ENCODE results near the gene TMEM179.
"Not testable (repeated sequence)": the region's sequence is repeated elsewhere in the genome, so short reads cannot be mapped to it uniquely, and the experiment has no call there.

TMEM179 gene

GRCh38 chr14:104604458-104605449 is at the start of gene TMEM179:
Gene TMEM179 (minus strand): TSS chr14:104604772. CDS start chr14:104604741, 31 bp downstream.
- no peak for DNase-seq (ENCODE audit: low read depth in 2 of 2)

GRCh38 chr14:104654119-104654518 is 49.5 kb upstream of the TMEM179 start:
- no peak for DNase-seq (ENCODE audit: low read depth in 2 of 2)

GRCh38 chr14:104653130-104653920 is 48.8 kb upstream of the TMEM179 start:
- not testable (repeated sequence) for DNase-seq (ENCODE audit: low read depth in 2 of 2)

- DNase-seq (ENCODE audit: low read depth in 2 of 2): no peak
Observed at GRCh38 chr14:104652386-104652785, 47.8 kb upstream of the TMEM179 start.

GRCh38 chr14:104651876-104652260 is 47.3 kb upstream of the TMEM179 start:
- DNase-seq (ENCODE audit: low read depth in 2 of 2): no peak

GRCh38 chr14:104650981-104651875 is 46.7 kb upstream of the TMEM179 start:
- DNase-seq (ENCODE audit: low read depth in 2 of 2): no peak

- DNase-seq (ENCODE audit: low read depth in 2 of 2): peak; percentile 44 to 45
Observed at GRCh38 chr14:104650057-104650980, 45.7 kb upstream of the TMEM179 start.

GRCh38 chr14:104647467-104648043 is 43.0 kb upstream of the TMEM179 start:
- DNase-seq (ENCODE audit: low read depth in 2 of 2): no peak

- no peak for DNase-seq (ENCODE audit: low read depth in 2 of 2)
Observed at GRCh38 chr14:104644656-104645378, 40.2 kb upstream of the TMEM179 start.

- DNase-seq (ENCODE audit: low read depth in 2 of 2): no peak
Observed at GRCh38 chr14:104644091-104644635, 39.6 kb upstream of the TMEM179 start.

GRCh38 chr14:104643306-104643705 is 38.7 kb upstream of the TMEM179 start:
- no peak for DNase-seq (ENCODE audit: low read depth in 2 of 2)

GRCh38 chr14:104642540-104642868 is 37.9 kb upstream of the TMEM179 start:
- no peak for DNase-seq (ENCODE audit: low read depth in 2 of 2)

- DNase-seq (ENCODE audit: low read depth in 2 of 2): no peak
Observed at GRCh38 chr14:104641753-104642539, 37.4 kb upstream of the TMEM179 start.

GRCh38 chr14:104640681-104641080 is 36.1 kb upstream of the TMEM179 start:
- DNase-seq (ENCODE audit: low read depth in 2 of 2): no peak

GRCh38 chr14:104639885-104640548 is 35.4 kb upstream of the TMEM179 start:
- DNase-seq (ENCODE audit: low read depth in 2 of 2): peak in 1 of 2 donors; percentile 10

GRCh38 chr14:104639471-104639870 is 34.9 kb upstream of the TMEM179 start:
- DNase-seq (ENCODE audit: low read depth in 2 of 2): no peak

GRCh38 chr14:104638927-104639450 is 34.4 kb upstream of the TMEM179 start:
- no peak for DNase-seq (ENCODE audit: low read depth in 2 of 2)

- no peak for DNase-seq (ENCODE audit: low read depth in 2 of 2)
Observed at GRCh38 chr14:104638190-104638589, 33.6 kb upstream of the TMEM179 start.

All from stimulated activated CD8-positive, alpha-beta memory T cell treated with anti-CD3 and anti-CD28 coated beads, Interleukin-2, amount 100 ng/mL, for 1 hour (primary cell).